IgD-negative memory B cell (primary cell): ENCODE measurements around the gene PACS1. TPM values are rescaled to one million over a fixed set of nuclear protein-coding genes. Genes with fewer than 3 reads are reported as not detected.

Source experiments
- H3K27ac Mint-ChIP-seq, 3 donors: one replicate each; pipeline ENCODE4 v1.8.0; 2020 to 2022; ENCODE audit warnings: mild to moderate bottlenecking in 3 of 3, mixed read lengths in 3 of 3, moderate library complexity in 1 of 3
- H3K27me3 Mint-ChIP-seq: one replicate; pipeline ENCODE4 v1.8.0; 2021; ENCODE audit warnings: mixed read lengths
- H3K36me3 Mint-ChIP-seq: one replicate; pipeline ENCODE4 v1.8.0; 2020; ENCODE audit warnings: mild to moderate bottlenecking, mixed read lengths
- H3K4me1 Mint-ChIP-seq, 3 donors: one replicate each; pipeline ENCODE4 v1.8.0; 2020 to 2022; ENCODE audit warnings: mixed read lengths in 3 of 3, mild to moderate bottlenecking in 1 of 3
- H3K4me3 Mint-ChIP-seq, 4 donors: one replicate each; pipeline ENCODE4 v1.8.0; 2020 to 2022; ENCODE audit warnings: mild to moderate bottlenecking in 4 of 4, mixed read lengths in 4 of 4, moderate library complexity in 3 of 4
- H3K9me3 Mint-ChIP-seq, 3 donors: one replicate each; pipeline ENCODE4 v1.8.0; 2020 to 2021; ENCODE audit warnings: mixed read lengths in 3 of 3, mild to moderate bottlenecking in 1 of 3
- polyA plus RNA-seq: library from polyadenylated mRNA; unstranded; fragments of 300-500 nt; fragmentation: Illumina TruSeq; gene quantifications from one replicate; pipeline ENCODE4 v1.2.3, GENCODE V29; 2021

The PACS1 gene
- polyA plus RNA-seq, 1 donor from 2014 or later: 72.9 TPM

DNA sequence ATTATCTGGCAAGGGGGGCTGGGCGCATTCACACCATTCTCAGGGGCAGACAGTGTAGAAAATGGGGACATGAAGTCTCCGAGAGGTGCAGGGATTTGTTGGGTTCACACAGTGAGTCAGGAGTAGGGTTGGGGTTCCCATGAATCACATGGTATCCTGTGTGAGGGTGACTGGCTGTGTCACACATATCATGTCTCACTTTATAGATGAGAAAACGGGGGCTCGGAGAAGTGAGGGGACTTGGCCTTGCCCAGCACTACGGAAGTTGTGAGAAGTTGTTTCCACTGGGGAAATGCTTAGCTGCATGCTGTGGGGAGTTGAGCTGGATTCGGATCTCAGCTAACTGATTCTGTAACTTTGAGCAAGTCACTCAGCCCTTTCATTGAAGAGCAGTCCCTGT is 25.3 kb upstream of the PACS1 start:
- H3K9me3 Mint-ChIP-seq: no peaks in the 10 kb centered on the region
- peaks cover 5% of the 10 kb centered on the region for H3K27me3 Mint-ChIP-seq
- peaks cover 4 to 8% (median 6%) of the 10 kb centered on the region in 3 donors for H3K4me1 Mint-ChIP-seq
- peak overlapping the region in 1 of 3 donors; percentile 40 for H3K27ac Mint-ChIP-seq
- peak overlapping the region in 3 of 4 donors; percentile 25 to 65 (median 57) for H3K4me3 Mint-ChIP-seq
- peaks cover 2% of the 10 kb centered on the region for H3K36me3 Mint-ChIP-seq

DNA sequence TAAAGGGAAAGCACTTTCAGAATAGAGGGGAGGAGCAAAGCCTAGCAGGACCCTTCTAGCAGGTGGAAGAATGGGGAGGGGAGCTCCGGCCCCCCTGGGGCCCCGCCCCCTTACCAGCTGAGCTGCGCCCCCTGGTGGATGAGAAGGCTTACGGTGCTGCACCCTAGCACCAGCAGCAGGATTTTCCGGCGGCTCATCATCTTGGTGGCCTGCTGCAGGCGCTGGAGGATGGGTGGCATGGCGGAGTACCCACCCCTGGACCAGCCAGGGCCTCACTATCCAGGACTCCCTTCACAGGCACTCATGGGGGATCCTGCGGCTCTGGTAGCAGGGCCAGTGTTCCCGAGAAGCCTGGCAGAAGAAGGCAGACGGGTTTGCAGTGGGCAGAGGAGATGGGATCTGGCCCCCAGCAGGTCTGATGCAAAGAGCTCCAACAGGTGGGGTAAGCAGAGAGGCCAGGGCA is 24.9 kb upstream of the PACS1 start:
- Mint-ChIP-seq H3K4me3 (peak overlapping the region in 2 of 4 donors; percentile 50 to 57), H3K27ac (peak overlapping the region in 1 of 3 donors; percentile 40)

DNA sequence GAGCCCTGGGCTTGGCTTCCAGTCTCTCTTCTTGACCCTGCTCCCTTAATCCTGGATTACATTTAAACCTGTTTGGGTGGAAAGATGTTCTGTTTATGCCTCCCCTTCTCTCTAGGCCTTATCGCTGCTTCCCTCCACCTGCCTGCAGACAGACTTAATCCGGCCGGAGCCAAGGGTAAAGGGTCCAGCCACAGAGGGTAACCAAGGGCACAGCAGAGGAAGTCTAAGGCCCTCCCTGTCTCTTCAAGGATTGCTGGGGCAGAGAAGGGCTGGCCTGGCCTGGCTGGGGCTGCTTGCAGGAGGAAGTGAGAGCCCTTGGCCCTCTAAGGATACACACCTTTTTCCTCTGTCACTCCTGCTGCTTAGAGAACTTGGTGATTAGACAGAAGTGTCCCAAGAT is 23.2 kb upstream of the PACS1 start:
- Mint-ChIP-seq H3K27ac (peak overlapping the region in 1 of 3 donors; percentile 50), H3K4me3 (peak overlapping the region in 1 of 4 donors; percentile 6), H3K4me1 (peaks cover 9 to 13% (median 10%) of the 10 kb centered on the region in 3 donors), H3K36me3 (peaks cover 2% of the 10 kb centered on the region), H3K27me3 (peaks cover 6% of the 10 kb centered on the region), H3K9me3 (no peaks in the 10 kb centered on the region)

More for the DNA sequence above, 24.9 kb upstream of the PACS1 start:
- Mint-ChIP-seq H3K36me3 (peaks cover 2% of the 10 kb centered on the region), H3K27me3 (peaks cover 5% of the 10 kb centered on the region), H3K9me3 (no peaks in the 10 kb centered on the region), H3K4me1 (peaks cover 4 to 8% (median 6%) of the 10 kb centered on the region in 3 donors)

DNA sequence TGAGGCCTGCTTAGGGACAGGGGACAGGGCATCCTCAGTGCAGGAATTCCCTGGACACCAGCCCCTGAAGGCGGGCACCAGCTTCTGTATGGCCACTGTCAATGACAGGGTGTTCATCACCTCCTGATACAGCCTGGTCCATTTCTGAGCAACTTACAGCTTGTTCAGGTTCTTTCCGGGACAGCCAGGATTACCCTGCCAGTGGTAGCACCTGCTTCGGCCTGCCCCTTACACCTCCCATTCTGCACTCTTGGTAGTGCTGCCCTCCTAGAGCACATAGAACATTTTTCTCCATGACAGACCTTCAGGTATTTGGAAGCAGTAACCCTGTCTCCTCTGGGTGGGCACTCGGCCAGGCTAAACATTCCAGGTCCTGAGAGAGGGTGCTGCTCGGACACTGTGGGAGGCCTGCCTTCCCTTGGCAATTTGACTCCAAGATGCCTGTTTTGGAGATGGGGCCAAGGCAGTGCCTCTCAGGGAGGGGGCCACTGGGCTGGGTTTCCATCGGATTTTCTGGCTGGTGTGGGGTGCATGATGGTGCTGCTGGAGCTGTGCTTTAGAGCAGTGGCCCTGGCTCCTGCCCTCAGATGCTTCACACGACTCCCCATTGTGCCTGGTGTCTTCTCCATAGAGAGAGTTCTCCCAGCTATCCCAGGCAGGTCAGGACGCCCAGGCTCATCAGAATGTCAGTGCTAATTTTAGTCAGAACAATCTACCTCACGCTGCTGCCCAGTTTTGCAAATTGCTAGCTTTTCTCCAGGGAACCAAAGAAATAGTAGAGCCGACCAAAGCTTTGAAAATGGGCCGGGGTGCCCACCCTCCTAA is 22.3 kb upstream of the PACS1 start:
- Mint-ChIP-seq H3K27ac (no peak overlapping the region), H3K27me3 (peaks cover 6% of the 10 kb centered on the region), H3K9me3 (no peaks in the 10 kb centered on the region), H3K36me3 (peaks cover 4% of the 10 kb centered on the region), H3K4me3 (peak overlapping the region in 1 of 4 donors; percentile 26), H3K4me1 (peaks cover 10 to 16% (median 14%) of the 10 kb centered on the region in 3 donors)

DNA sequence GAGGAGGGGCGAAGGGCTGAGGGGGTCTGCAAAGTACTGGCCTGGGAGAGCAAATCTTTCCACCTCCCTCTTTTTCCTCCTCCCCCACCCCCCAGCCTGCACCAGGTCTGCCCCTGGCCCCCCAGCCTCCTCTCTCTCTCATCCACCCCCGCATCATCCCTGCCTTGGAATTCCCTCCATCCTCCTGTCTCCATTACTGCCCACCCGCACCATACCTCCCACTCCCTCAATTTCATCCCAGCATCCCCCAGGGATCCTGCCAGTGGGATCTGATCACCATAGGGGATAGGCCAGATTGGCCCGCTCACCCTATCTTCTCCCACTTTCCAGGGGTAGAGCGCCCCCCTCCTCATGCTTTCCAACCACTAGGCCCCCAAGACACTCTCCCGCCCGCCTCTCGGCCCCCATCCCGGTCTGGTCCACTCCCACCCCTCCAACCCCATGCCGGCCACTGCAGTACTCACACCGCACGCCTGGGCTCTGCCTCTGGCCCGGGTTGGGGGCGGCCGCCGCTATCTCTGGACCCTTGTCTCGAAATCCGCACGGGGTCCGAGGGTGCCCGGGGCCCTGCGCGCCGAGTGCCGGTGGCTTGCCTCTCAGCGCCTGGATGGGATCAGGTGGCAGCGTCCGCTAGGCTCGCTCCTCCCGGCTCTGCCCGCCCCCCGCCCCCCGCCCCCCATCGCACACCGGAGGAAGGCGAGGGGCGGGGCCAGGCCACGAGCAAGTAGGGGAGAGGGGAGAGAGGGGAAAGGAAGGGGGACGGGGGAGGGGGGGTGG is 21.3 kb upstream of the PACS1 start, which contains the start of gene GAL3ST3:
GAL3ST3 (minus strand) TSS at position 615 of the 777 bp plus-strand sequence. CDS start 3,746 bp downstream, outside the sequence.
- peak within 1 kb of the TSS in 2 of 4 donors; percentile 26 to 65 for H3K4me3 Mint-ChIP-seq
- peaks cover 14 to 21% (median 14%) of the 10 kb centered on the region in 3 donors for H3K4me1 Mint-ChIP-seq
- H3K27me3 Mint-ChIP-seq: peaks cover 6% of the 10 kb centered on the region
- peak within 1 kb of the TSS in 1 of 3 donors; percentile 28 for H3K27ac Mint-ChIP-seq
- H3K36me3 Mint-ChIP-seq: peaks cover 4% of the 10 kb centered on the region
- H3K9me3 Mint-ChIP-seq: no peaks in the 10 kb centered on the region

DNA sequence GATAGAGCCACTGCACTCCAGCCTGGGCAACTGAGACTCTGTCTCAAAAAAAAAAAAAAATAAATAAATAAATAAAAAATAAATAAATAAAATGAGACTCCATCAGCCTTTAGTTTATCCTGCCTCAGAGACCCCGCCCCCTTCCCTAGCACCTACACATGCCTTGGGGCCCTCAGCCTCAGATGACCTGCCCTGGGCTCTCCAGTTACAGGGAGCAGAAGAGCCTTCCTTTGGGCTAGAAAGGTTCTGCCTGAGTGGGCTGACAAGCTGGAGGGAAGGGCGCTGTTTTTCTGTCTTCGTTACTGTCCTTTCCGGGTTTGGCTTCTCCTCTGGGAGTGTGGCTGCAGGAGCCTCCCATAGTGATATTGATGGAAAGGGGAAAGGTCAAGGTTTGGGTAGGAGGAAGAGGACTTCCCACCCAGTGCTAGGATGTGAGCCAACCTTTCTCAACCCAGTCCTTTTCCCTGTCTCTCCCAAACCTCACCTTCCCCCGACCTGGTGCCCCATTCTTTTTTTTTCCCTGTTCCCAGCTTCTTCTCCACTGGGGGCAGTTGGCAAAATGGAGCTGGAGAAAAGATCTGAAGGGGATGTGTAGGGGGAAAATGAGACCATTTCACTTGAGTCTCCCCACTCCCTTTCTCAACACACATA is 19.4 kb upstream of the PACS1 start:
- Mint-ChIP-seq H3K4me1 (peaks cover 8 to 18% (median 12%) of the 10 kb centered on the region in 3 donors), H3K27ac (peak overlapping the region in 2 of 3 donors; percentile 95 to 100), H3K36me3 (peaks cover 2% of the 10 kb centered on the region), H3K27me3 (peaks cover 6% of the 10 kb centered on the region), H3K4me3 (peak overlapping the region; percentile 70 to 100 (median 100)), H3K9me3 (no peaks in the 10 kb centered on the region)

DNA sequence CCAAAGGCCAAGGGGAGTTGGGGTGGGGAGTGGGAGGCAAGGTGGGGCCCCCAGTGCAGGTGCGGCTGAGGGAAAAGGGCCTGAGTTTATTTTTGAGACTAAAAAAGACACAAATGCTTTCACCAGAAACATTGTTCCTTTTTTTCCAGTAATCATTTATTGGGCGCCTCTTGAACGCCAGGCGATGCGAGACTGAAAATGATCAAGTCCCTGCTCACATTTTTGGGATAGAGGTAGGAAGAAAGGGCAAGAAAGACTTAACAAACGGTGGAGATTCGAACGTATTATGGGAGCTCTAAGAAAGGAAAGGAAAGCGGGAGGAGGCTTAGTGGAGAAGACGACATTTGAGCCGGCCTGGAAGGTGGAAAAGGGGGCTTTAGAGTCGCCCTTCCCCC is 18.7 kb upstream of the PACS1 start:
- H3K36me3 Mint-ChIP-seq: peaks cover 2% of the 10 kb centered on the region
- no peaks in the 10 kb centered on the region for H3K9me3 Mint-ChIP-seq
- H3K4me3 Mint-ChIP-seq: peak overlapping the region; percentile 99 to 100 (median 100)
- H3K27me3 Mint-ChIP-seq: peaks cover 6% of the 10 kb centered on the region
- peaks cover 8 to 18% (median 10%) of the 10 kb centered on the region in 3 donors for H3K4me1 Mint-ChIP-seq
- peak overlapping the region; percentile 95 to 100 (median 97) for H3K27ac Mint-ChIP-seq

DNA sequence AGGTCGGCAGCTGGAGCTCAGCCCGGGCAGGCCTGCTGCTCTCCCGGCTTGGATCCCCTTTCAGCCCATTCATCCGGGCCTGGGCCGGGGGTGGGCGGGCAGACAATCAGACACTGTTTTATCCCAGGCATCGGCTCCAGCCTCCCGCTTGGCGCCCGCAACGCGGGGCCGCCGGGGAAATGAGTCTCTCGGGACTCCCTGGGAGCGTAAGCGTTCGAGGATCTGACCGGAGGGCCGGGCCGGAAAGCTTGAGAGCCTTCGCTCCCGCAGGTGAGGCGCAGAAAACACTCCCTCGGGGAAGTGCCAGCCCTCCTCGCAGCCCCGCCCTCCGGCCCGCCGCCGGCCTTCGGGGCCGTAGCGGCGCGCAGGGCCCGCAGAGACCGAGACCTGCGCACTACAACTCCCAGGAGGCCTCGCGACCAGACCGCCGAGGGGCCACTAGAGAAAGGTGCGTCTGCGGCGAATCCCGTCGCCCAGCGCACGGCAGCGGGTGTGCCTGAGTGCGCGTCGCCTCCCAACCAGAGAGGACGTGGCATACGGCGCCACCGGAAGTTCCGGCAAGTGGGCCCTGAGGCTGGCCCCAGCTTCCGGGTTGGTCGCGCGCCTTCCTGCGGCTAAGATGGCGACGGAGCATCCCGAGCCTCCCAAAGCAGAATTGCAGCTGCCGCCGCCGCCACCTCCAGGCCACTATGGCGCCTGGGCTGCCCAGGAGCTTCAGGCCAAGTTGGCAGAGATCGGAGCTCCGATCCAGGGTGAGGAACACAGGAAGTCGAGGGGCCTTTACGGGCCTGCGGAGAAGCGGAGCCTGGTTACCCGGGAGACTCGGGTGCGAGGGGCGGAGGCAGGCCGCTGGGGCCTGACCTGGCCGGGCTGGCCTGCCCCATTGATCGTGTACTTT is 18.1 kb upstream of the PACS1 start, which contains the start of gene SF3B2:
SF3B2 (plus strand) TSS at position 599 of the 898 bp plus-strand sequence; CDS start at position 620, 21 bp downstream.
- Mint-ChIP-seq H3K27ac (peak within 1 kb of the TSS; percentile 95 to 100 (median 97)), H3K27me3 (peaks cover 6% of the 10 kb centered on the region), H3K4me1 (peaks cover 8 to 18% (median 10%) of the 10 kb centered on the region in 3 donors), H3K4me3 (peak within 1 kb of the TSS; percentile 99 to 100 (median 100)), H3K9me3 (no peaks in the 10 kb centered on the region), H3K36me3 (peaks cover 2% of the 10 kb centered on the region)

DNA sequence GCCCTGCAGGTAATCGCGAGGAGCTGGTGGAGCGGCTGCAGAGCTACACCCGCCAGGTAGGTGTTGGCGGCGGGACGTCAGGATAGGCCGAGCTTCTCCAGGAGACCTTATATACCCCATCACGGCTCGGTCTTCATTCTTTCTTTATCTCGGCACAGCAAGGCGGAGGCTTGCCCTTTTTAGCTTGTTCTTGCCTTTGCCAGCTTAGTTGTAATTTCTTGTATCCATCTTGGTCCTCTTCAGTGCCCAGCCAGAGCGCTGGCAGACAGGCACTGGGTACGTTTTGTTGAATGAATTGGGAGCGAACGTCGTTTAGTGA is 17.4 kb upstream of the PACS1 start:
- peak overlapping the region; percentile 95 to 100 (median 97) for H3K27ac Mint-ChIP-seq
- peak overlapping the region; percentile 99 to 100 (median 100) for H3K4me3 Mint-ChIP-seq
- peaks cover 8 to 18% (median 10%) of the 10 kb centered on the region in 3 donors for H3K4me1 Mint-ChIP-seq
- peaks cover 2% of the 10 kb centered on the region for H3K36me3 Mint-ChIP-seq
- H3K9me3 Mint-ChIP-seq: no peaks in the 10 kb centered on the region
- peaks cover 6% of the 10 kb centered on the region for H3K27me3 Mint-ChIP-seq

DNA sequence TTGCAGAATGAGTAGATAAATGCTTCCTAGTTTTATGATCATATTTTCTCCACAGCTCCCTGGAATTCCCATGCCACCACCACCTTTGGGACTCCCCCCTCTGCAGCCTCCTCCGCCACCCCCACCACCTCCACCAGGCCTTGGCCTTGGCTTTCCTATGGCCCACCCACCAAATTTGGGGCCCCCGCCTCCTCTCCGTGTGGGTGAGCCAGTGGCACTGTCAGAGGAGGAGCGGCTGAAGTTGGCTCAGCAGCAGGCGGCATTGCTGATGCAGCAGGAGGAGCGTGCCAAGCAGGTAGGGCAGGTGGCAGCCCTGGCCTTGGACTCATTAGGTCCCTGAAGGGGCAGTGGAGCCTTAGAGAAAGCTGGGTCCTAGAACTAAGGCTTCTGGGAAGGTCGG is 15.1 kb upstream of the PACS1 start:
- Mint-ChIP-seq H3K9me3 (no peaks in the 10 kb centered on the region), H3K36me3 (peaks cover 10% of the 10 kb centered on the region), H3K27ac (peak overlapping the region in 1 of 3 donors; percentile 25), H3K27me3 (peaks cover 2% of the 10 kb centered on the region), H3K4me1 (peaks cover 8 to 18% (median 10%) of the 10 kb centered on the region in 3 donors), H3K4me3 (peak overlapping the region in 2 of 4 donors; percentile 30 to 71)

DNA sequence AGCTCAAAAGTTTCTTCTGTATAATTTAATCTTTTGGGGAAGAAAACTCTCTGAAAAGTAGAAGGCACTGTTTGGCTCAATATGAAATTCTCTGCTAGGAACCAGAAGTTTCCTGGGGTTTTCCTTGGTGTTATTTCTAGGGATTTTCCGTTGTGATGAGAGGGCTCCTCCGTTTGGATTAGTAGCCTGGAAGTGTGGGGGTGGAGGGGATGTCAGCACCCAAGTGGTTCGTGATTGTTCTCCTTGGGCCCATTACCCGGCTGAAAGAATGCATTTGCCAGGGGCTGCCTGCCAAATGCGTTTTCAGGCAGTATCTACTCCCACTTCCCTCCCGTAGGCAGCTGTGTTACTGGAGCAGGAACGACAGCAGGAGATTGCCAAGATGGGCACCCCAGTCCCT is 13.6 kb upstream of the PACS1 start:
- peak overlapping the region in 1 of 4 donors; percentile 20 for H3K4me3 Mint-ChIP-seq
- no peaks in the 10 kb centered on the region for H3K9me3 Mint-ChIP-seq
- no peaks in the 10 kb centered on the region for H3K27me3 Mint-ChIP-seq
- H3K36me3 Mint-ChIP-seq: peaks cover 14% of the 10 kb centered on the region
- peak overlapping the region in 1 of 3 donors; percentile 39 for H3K27ac Mint-ChIP-seq
- peaks cover 12 to 23% (median 17%) of the 10 kb centered on the region in 3 donors for H3K4me1 Mint-ChIP-seq

DNA sequence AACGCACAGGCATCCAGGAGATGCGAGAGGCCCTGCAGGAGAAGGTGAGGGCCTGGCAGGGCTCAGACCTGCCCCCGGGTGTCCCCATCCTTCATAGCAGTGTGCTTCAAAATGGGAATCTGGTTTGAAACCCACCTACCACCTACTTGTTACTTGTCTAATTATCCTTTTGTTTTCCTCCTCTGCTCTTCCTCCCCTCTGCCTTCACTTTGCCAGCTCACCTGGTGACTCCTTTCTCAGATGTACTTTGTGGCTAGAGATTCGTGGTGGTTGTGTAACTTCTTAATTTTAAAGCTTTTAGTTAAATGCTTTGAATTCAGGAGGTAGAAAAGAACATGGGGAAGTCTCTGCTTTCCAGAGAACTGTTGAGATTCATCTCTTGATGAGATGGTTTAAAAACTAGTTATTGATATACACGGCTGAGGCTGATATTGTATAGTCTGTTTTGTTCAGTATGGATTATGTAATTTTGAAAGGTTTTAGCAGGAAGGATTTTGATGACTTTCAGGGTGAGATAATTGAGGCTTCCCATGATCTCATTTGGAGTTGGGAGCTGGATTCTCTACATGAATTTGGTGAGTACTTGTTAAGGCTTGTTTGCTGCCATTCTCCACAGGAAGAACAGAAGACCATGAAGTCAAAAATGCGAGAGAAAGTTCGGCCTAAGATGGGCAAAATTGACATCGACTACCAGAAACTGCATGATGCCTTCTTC is 9.9 kb upstream of the PACS1 start:
- Mint-ChIP-seq H3K27ac (peak overlapping the region in 2 of 3 donors; percentile 32), H3K4me1 (peaks cover 10 to 17% (median 13%) of the 10 kb centered on the region in 3 donors), H3K27me3 (no peaks in the 10 kb centered on the region), H3K9me3 (no peaks in the 10 kb centered on the region), H3K36me3 (peaks cover 16% of the 10 kb centered on the region), H3K4me3 (peak overlapping the region in 1 of 4 donors; percentile 54)

DNA sequence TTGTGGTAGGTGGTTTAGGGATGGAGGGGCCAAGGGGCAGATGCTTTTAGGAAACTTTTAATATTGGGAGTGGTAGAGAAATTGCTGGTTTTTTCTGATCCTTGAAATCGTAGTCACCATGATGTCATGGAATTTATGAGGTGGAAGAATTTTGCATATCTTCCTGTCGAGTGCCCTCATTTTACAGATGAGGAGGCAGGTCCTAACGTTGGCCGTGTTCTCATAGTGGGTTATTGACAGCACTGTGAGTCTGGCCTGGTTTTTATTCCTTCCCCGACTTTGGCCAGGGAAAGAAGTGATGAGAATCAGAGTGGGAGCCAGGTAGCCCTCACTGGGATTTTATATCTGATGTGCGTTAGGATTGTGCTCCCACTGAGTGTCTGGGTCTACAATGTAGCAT is 8.8 kb upstream of the PACS1 start:
- Mint-ChIP-seq H3K9me3 (no peaks in the 10 kb centered on the region), H3K4me1 (peaks cover 12 to 20% (median 13%) of the 10 kb centered on the region in 3 donors), H3K27ac (peak overlapping the region in 2 of 3 donors; percentile 62 to 80)

More for the DNA sequence above, 8.8 kb upstream of the PACS1 start:
- H3K36me3 Mint-ChIP-seq: peaks cover 22% of the 10 kb centered on the region
- no peaks in the 10 kb centered on the region for H3K27me3 Mint-ChIP-seq
- H3K4me3 Mint-ChIP-seq: no peak overlapping the region
